Loucy (cell line): ENCODE measurements around the gene SUPT16H.

Source experiments
- H2AFZ ChIP-seq: fragments of 200-600 bp; sonication (generic); 2 replicates; pipeline ENCODE4 v1.6.0; 2016; ENCODE audit warnings: antibody characterized with exemption, mild to moderate bottlenecking, low read length, moderate library complexity
- H3F3A ChIP-seq: fragments of 200-600 bp; 2 replicates; pipeline ENCODE4 v1.6.0; 2016; ENCODE audit warnings: antibody characterized with exemption, low read depth, mild to moderate bottlenecking
- H3K27me3 ChIP-seq: fragments of 200-600 bp; sonication (generic); 2 replicates; pipeline ENCODE4 v1.6.1; 2014; ENCODE audit warnings: low read length, mild to moderate bottlenecking; ENCODE audit not compliant: insufficient read depth, poor library complexity, severe bottlenecking
- H3K36me3 ChIP-seq: fragments of 200-600 bp; sonication (generic); 2 replicates; pipeline ENCODE4 v1.6.1; 2016; ENCODE audit warnings: low read length; ENCODE audit not compliant: insufficient read depth
- H3K4me1 ChIP-seq: fragments of 200-600 bp; sonication (generic); 2 replicates; pipeline ENCODE4 v1.5.1; 2014; ENCODE audit warnings: low read length, mild to moderate bottlenecking; ENCODE audit not compliant: insufficient read depth, poor library complexity, severe bottlenecking
- H3K4me2 ChIP-seq: fragments of 200-600 bp; sonication (generic); 2 replicates; pipeline ENCODE4 v1.6.0; 2014; ENCODE audit warnings: antibody characterized with exemption, low read length, low read depth, mild to moderate bottlenecking; ENCODE audit not compliant: poor library complexity, severe bottlenecking
- H3K4me3 ChIP-seq: fragments of 200-600 bp; sonication (generic); 2 replicates; pipeline ENCODE4 v1.5.1; 2014; ENCODE audit warnings: low read length, mild to moderate bottlenecking, mixed read lengths; ENCODE audit not compliant: poor library complexity, severe bottlenecking
- H3K79me2 ChIP-seq: fragments of 200-600 bp; sonication (generic); 2 replicates; pipeline ENCODE4 v1.6.1; 2014; ENCODE audit warnings: low read length; ENCODE audit not compliant: insufficient read depth
- H3K9ac ChIP-seq: fragments of 200-600 bp; sonication (generic); 2 replicates; pipeline ENCODE4 v1.6.0; 2014; ENCODE audit warnings: mild to moderate bottlenecking, low read depth, low read length, moderate library complexity; ENCODE audit not compliant: poor library complexity, severe bottlenecking
- H3K9me2 ChIP-seq: fragments of 200-600 bp; sonication (generic); replicated peaks from 2 replicates; pipeline ENCODE4 v1.6.1; 2016; ENCODE audit warnings: low read depth, low read length, mixed read lengths
- H3K9me3 ChIP-seq: fragments of 200-600 bp; sonication (generic); 2 replicates; pipeline ENCODE4 v1.6.1; 2014; ENCODE audit warnings: mild to moderate bottlenecking, antibody characterized with exemption, low read length, low read depth; ENCODE audit not compliant: insufficient read depth
- H4K20me1 ChIP-seq: fragments of 200-600 bp; sonication (generic); 2 replicates; pipeline ENCODE4 v1.6.0; 2014; ENCODE audit warnings: antibody characterized with exemption, low read length, mild to moderate bottlenecking; ENCODE audit not compliant: insufficient read depth, poor library complexity, severe bottlenecking
- EZH2phosphoT487 ChIP-seq: fragments of 200-600 bp; IDR thresholded peaks from 2 replicates; pipeline ENCODE4 v1.6.1; 2018; ENCODE audit warnings: antibody characterized with exemption, mild to moderate bottlenecking, moderate library complexity, borderline replicate concordance
- TF ChIP-seq, protein P1 (sequence below): fragments of 200-600 bp; sonication (generic); conservative IDR thresholded peaks from 2 replicates; pipeline ENCODE4 v1.5.1; 2014; ENCODE audit warnings: mild to moderate bottlenecking, antibody characterized with exemption, low read length

The SUPT16H gene

GRCh38 chr14:21382886-21383847 lies 652 bp downstream of the SUPT16H start:
- peak overlapping the region; percentile 84 for H2AFZ ChIP-seq
- H3K9ac ChIP-seq, result peak overlapping the region; percentile 95
- peaks cover 57% of the 10 kb centered on the region for H3K79me2 ChIP-seq
- TF ChIP-seq EZH2phosphoT487, result no peak
- TF ChIP-seq, protein P1, sequence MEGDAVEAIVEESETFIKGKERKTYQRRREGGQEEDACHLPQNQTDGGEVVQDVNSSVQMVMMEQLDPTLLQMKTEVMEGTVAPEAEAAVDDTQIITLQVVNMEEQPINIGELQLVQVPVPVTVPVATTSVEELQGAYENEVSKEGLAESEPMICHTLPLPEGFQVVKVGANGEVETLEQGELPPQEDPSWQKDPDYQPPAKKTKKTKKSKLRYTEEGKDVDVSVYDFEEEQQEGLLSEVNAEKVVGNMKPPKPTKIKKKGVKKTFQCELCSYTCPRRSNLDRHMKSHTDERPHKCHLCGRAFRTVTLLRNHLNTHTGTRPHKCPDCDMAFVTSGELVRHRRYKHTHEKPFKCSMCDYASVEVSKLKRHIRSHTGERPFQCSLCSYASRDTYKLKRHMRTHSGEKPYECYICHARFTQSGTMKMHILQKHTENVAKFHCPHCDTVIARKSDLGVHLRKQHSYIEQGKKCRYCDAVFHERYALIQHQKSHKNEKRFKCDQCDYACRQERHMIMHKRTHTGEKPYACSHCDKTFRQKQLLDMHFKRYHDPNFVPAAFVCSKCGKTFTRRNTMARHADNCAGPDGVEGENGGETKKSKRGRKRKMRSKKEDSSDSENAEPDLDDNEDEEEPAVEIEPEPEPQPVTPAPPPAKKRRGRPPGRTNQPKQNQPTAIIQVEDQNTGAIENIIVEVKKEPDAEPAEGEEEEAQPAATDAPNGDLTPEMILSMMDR, result no peak
- no peaks in the 10 kb centered on the region for H3F3A ChIP-seq
- H3K9me2 ChIP-seq, result no peaks in the 10 kb centered on the region
- H3K9me3 ChIP-seq, result no peaks in the 10 kb centered on the region
- H3K4me3 ChIP-seq, result peak overlapping the region; percentile 85
- peak overlapping the region; percentile 71 for H3K4me2 ChIP-seq
- H3K36me3 ChIP-seq, result no peaks in the 10 kb centered on the region; the same call in 1 of the 2 replicates
- peaks cover 53% of the 10 kb centered on the region for H4K20me1 ChIP-seq
- H3K27me3 ChIP-seq, result no peaks in the 10 kb centered on the region
- peaks cover 41% of the 10 kb centered on the region for H3K4me1 ChIP-seq

GRCh38 chr14:21382095-21382494 lies 1.7 kb downstream of the SUPT16H start:
- peak overlapping the region; percentile 85 for H3K4me3 ChIP-seq
- no peaks in the 10 kb centered on the region; the same call in 1 of the 2 replicates for H3K36me3 ChIP-seq

GRCh38 chr14:21379338-21379737 lies 4.5 kb downstream of the SUPT16H start:
- H3K9me2 ChIP-seq, result no peaks in the 10 kb centered on the region
- peaks cover 95% of the 10 kb centered on the region for H3K79me2 ChIP-seq
- H3K27me3 ChIP-seq, result no peaks in the 10 kb centered on the region
- H3K9ac ChIP-seq, result peak overlapping the region; percentile 39
- no peak for TF ChIP-seq EZH2phosphoT487
- TF ChIP-seq, protein P1, result no peak
- H3K9me3 ChIP-seq, result no peaks in the 10 kb centered on the region
- peaks cover 75% of the 10 kb centered on the region for H4K20me1 ChIP-seq
- no peak overlapping the region for H2AFZ ChIP-seq
- H3K36me3 ChIP-seq, result no peaks in the 10 kb centered on the region
- peaks cover 47% of the 10 kb centered on the region for H3K4me1 ChIP-seq
- H3K4me2 ChIP-seq, result peak overlapping the region; percentile 56
- no peaks in the 10 kb centered on the region for H3F3A ChIP-seq
- no peak overlapping the region for H3K4me3 ChIP-seq

More at GRCh38 chr14:21382095-21382494, 1.7 kb downstream of the SUPT16H start:
- H3K79me2 ChIP-seq, result peaks cover 68% of the 10 kb centered on the region
- TF ChIP-seq, protein P1, result no peak
- TF ChIP-seq EZH2phosphoT487, result no peak
- peak overlapping the region; percentile 95 for H3K9ac ChIP-seq
- no peaks in the 10 kb centered on the region for H3K27me3 ChIP-seq
- H3K9me3 ChIP-seq, result no peaks in the 10 kb centered on the region
- H3K4me1 ChIP-seq, result peaks cover 50% of the 10 kb centered on the region
- H3F3A ChIP-seq, result no peaks in the 10 kb centered on the region
- peaks cover 63% of the 10 kb centered on the region for H4K20me1 ChIP-seq
- no peaks in the 10 kb centered on the region for H3K9me2 ChIP-seq
- peak overlapping the region; percentile 71 for H3K4me2 ChIP-seq
- no peak overlapping the region for H2AFZ ChIP-seq
